Measurements from ENCODE around the gene PLA2G4E. TPM values are rescaled to one million over a fixed set of nuclear protein-coding genes. Genes with fewer than 3 reads are reported as not detected.

Gene PLA2G4E
- total RNA-seq, 4 donors from 2014 or later, result not detected

DNA sequence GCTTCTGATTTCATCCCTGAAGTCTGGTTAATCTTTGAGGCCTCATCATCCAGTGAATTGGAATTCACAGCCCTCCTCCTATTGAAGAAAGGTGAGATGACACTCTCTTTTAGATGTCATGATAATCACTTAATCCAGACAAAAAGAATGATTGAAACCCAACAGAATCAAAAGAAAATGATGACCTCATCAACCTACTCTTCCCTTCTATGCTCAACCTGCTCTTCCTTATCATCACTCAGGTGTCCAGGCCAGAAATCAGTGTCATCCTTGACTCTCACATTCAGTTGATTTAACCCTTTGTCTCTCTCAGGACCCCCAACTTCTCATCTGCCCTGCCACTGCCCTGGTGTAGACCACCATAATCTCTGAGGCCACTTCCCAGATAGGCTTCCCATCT, 11.8 kb downstream of the PLA2G4E start:
- Histone ChIP-seq H3K27ac (no peak overlapping the region), H3K9me3 (no peaks in the 10 kb centered on the region), H3K4me1 (no peaks in the 10 kb centered on the region), H3K36me3 (no peaks in the 10 kb centered on the region), H3K27me3 (no peaks in the 10 kb centered on the region), H3K4me3 (replicated peaks in 1 of 3) (no peak overlapping the region)
- TF ChIP-seq, protein P1, sequence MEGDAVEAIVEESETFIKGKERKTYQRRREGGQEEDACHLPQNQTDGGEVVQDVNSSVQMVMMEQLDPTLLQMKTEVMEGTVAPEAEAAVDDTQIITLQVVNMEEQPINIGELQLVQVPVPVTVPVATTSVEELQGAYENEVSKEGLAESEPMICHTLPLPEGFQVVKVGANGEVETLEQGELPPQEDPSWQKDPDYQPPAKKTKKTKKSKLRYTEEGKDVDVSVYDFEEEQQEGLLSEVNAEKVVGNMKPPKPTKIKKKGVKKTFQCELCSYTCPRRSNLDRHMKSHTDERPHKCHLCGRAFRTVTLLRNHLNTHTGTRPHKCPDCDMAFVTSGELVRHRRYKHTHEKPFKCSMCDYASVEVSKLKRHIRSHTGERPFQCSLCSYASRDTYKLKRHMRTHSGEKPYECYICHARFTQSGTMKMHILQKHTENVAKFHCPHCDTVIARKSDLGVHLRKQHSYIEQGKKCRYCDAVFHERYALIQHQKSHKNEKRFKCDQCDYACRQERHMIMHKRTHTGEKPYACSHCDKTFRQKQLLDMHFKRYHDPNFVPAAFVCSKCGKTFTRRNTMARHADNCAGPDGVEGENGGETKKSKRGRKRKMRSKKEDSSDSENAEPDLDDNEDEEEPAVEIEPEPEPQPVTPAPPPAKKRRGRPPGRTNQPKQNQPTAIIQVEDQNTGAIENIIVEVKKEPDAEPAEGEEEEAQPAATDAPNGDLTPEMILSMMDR (IDR thresholded peaks at IDR 0.05), result no peak
- TF ChIP-seq POLR2A (IDR thresholded peaks at IDR 0.05), result no peak
- DNase-seq, result no peak
- intact Hi-C loops (cut with DNase I), result no loop called here

DNA sequence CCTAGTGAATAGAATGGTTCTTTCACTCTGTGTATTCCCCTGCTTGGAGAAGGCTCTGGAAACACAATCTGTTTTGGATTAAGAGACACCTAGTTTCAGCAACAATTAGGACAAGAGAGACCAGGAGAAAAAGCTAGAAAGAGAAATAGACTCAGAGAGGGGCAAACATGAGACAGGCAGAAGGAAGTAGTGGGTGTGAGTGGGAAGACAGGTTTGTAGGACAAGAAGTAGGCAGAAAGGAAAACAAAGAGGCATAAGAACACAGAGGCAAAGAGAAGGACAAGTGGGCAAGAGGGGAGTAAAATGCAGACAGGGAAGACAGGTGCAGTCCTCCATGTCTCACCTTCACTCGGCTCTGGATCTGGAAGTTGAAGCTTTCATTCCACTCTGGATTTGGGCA, 13.5 kb downstream of the PLA2G4E start:
- Histone ChIP-seq H3K27ac (no peak overlapping the region), H3K4me1 (no peaks in the 10 kb centered on the region), H3K9me3 (no peaks in the 10 kb centered on the region), H3K4me3 (replicated peaks in 1 of 3) (no peak overlapping the region), H3K36me3 (no peaks in the 10 kb centered on the region), H3K27me3 (no peaks in the 10 kb centered on the region)
- no peak for TF ChIP-seq POLR2A (IDR thresholded peaks at IDR 0.05)
- TF ChIP-seq, protein P1 (IDR thresholded peaks at IDR 0.05), result no peak
- DNase-seq, result no peak
- intact Hi-C loops (cut with DNase I), result no loop called here
- WGBS, 2 donors, result 67 to 79% methylated on average over 1 of the region's 1 CpG

DNA sequence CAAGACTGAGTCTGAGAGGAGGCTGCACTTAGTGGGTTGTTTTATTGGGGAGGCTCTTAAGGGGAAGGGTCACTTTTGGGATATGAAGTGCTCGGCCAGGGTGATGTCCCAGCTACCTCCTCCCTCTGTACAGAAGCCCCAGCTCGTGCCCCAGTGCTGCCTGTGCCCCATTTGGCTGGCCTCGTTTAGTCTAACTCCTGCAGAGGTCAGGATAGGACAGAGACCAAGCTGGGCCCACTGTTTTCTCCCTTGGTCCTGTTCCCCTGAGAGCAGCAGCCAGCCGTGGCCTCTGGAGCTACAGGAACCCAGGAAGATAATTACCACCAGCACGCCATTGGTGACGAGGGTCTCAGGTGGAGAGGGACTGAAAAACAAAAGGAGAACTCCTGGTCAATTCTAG, 18.5 kb downstream of the PLA2G4E start:
- intact Hi-C loops (cut with DNase I), result no loop called here
- H3K4me3 ChIP-seq (replicated peaks in 1 of 3), result no peak overlapping the region
- H3K27me3 ChIP-seq, result no peaks in the 10 kb centered on the region
- TF ChIP-seq, protein P1 (IDR thresholded peaks at IDR 0.05), result no peak
- no peak for TF ChIP-seq POLR2A (IDR thresholded peaks at IDR 0.05)
- H3K4me1 ChIP-seq, result no peaks in the 10 kb centered on the region
- 92 to 93% methylated on average over 6 of the region's 6 CpGs for WGBS, 2 donors
- no peaks in the 10 kb centered on the region for H3K36me3 ChIP-seq
- DNase-seq, result no peak
- H3K27ac ChIP-seq, result no peak overlapping the region
- no peaks in the 10 kb centered on the region for H3K9me3 ChIP-seq

DNA sequence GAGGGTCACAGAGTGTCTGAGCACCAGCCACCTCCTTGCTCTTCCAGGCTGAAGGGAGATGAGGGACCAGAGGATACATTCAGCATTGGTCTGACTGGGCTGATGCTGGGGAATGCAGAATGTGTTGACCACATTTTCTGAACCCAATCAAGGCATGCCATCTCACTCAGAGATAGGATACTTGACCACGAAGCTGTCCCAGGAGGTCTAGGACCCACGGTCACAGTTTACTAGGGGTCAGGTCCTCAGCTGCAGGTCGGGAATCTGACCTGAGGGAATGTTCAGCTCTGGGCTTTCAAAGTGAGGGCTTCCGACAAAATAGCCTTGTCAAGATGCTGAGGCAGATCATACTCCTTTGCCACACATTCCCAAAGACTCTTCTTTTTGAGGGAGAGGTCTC, 19.6 kb downstream of the PLA2G4E start:
- Histone ChIP-seq H3K9me3 (no peaks in the 10 kb centered on the region), H3K27me3 (no peaks in the 10 kb centered on the region), H3K27ac (no peak overlapping the region), H3K36me3 (no peaks in the 10 kb centered on the region), H3K4me3 (replicated peaks in 1 of 3) (no peak overlapping the region), H3K4me1 (no peaks in the 10 kb centered on the region)
- intact Hi-C loops (cut with DNase I), result no loop called here
- TF ChIP-seq, protein P1 (IDR thresholded peaks at IDR 0.05), result no peak
- TF ChIP-seq POLR2A (IDR thresholded peaks at IDR 0.05), result no peak
- WGBS, 2 donors, result 73 to 77% methylated on average over 4 of the region's 4 CpGs
- no peak for DNase-seq

DNA sequence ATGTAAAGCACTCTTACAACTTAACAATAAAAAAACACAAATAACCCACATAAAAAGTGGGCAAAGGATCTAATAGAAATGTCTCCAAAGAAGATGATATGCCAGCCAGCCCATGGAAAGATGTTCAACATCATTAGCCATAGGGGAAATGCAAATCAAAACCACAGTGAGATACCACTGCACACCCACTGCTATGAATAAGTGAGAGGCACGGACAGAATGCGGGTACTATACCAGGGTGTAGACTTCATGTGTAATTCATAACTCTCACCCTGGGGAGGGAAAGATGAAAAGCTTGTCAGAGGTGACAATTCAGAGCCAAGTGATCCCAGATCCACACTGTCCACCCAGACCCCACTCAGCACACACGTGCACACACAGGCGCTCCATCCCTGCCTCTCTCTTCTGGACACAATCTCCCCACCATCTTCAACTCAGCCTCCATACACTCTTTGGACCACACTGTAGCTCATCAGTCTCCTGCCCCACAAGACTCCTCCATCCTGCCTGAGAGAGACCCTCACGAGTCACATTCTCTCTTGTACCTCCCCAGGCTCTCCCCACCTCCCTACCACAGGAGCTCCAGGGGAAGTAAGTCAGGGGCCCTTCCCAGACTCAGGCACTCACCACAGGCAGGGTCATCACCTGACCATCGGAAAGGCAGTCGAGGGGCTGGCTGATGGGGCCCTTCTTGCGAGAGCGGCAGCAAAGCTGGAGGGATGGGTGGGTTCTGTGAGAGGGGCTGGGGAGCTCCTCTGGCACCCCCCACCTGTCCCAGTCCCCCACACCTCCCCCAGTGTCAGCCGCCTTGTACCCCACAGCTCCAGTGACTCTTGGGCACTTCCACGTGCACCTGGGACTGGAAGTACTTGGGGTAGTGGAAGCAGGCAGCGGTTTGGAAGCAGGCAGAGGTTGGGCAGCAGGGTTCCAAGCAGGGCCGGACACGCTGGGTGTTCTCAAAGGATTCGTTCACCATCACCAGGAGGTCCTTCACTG, 21.3 kb downstream of the PLA2G4E start:
- Histone ChIP-seq H3K27ac (no peak overlapping the region), H3K36me3 (no peaks in the 10 kb centered on the region), H3K27me3 (no peaks in the 10 kb centered on the region), H3K4me3 (replicated peaks in 1 of 3) (no peak overlapping the region), H3K4me1 (no peaks in the 10 kb centered on the region), H3K9me3 (no peaks in the 10 kb centered on the region)
- intact Hi-C loops (cut with DNase I), result loop anchor here (10.0 kb wide), 1 partner anchor 135 kb away; no protein-coding TSS in a partner anchor
- DNase-seq, result no peak
- WGBS, 2 donors, result 77 to 95% methylated on average over 8 to 14 of the region's 15 CpGs
- TF ChIP-seq, protein P1 (IDR thresholded peaks at IDR 0.05), result no peak
- TF ChIP-seq POLR2A (IDR thresholded peaks at IDR 0.05), result no peak
